ENCODE data around the gene RALGAPA1. TPM values are rescaled to one million over a fixed set of nuclear protein-coding genes. Genes with fewer than 3 reads are reported as not detected.

RALGAPA1 gene
- total and polyA plus RNA-seq, 9 of the 15 experiments (the other 6 are each of a cell fraction or from before 2014, with no cell fraction given): 2.5 to 16.3 (median 6.2) TPM

DNA sequence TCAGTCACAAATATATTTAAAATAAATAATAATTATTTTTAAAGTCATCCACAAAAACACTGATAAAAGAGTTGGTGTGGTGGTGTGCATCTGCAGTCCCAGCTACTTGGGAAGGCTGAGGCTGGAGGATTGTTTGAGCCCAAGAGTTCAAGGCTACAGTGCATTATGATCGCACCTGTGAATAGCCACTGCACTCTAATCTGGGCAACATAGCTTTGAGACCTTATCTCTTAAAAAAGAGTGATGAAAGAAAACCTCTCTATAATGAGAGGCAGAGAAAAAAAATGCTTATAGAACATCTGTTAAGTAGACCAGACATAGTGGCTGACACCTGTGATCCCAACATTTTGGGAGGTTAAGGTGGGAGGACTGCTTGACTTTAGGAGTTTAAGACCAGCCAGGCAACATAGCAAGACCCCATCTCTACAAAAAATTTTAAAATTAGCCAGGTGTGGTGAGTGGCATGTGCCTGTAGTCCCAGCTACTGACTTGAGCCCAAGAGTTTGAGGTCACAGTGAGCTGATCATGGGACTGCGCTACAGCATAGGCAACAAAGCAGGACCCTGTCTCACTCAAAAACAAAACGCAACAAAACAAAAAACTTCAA is 50.5 kb downstream of the RALGAPA1 start:
- ATAC-seq (no peak), DNase-seq (ENCODE audit: extremely low read depth in 1 of 4, low spot score in 3 of 4) (no peak), FAIRE-seq (no peak)
- Histone ChIP-seq H3K79me2 (ENCODE audit: control insufficient read depth, insufficient read depth, low read length) (no peaks in the 10 kb centered on the region), H4K20me1 (replicated peaks; ENCODE audit: control insufficient read depth, insufficient read depth, low read length) (no peaks in the 10 kb centered on the region), H3K4me3 (no peak overlapping the region), H2AFZ (ENCODE audit: low read depth, low read length) (no peak overlapping the region), H3K36me3 (ENCODE audit: control insufficient read depth, insufficient read depth, low read length) (no peaks in the 10 kb centered on the region), H3K9me1 (ENCODE audit: control insufficient read depth, insufficient read depth, low read length) (no peaks in the 10 kb centered on the region), H3K4me1 (replicated peaks in 1 of 2; ENCODE audit: control insufficient read depth in 2 of 2, insufficient read depth in 2 of 2, low read length in 2 of 2) (no peaks in the 10 kb centered on the region), H3K27ac (ENCODE audit: extremely low read depth, low read depth, low read length) (no peak overlapping the region), H3K4me2 (ENCODE audit: insufficient read depth, low read length) (no peak overlapping the region), H3K27me3 (ENCODE audit: control insufficient read depth in 2 of 2, insufficient read depth in 2 of 2, low read length in 2 of 2) (no peaks in the 10 kb centered on the region), H3K9ac (ENCODE audit: insufficient read depth in 1 of 2, low read depth in 2 of 2, low read length in 2 of 2) (no peak overlapping the region), H3K9me3 (replicated peaks; ENCODE audit: control insufficient read depth, insufficient read depth, low read depth, low read length) (no peaks in the 10 kb centered on the region)
- POLR2A ChIA-PET: no interaction called here
- BruUV-seq (replicated peaks): no TSS peak
- TF ChIP-seq, protein P1, sequence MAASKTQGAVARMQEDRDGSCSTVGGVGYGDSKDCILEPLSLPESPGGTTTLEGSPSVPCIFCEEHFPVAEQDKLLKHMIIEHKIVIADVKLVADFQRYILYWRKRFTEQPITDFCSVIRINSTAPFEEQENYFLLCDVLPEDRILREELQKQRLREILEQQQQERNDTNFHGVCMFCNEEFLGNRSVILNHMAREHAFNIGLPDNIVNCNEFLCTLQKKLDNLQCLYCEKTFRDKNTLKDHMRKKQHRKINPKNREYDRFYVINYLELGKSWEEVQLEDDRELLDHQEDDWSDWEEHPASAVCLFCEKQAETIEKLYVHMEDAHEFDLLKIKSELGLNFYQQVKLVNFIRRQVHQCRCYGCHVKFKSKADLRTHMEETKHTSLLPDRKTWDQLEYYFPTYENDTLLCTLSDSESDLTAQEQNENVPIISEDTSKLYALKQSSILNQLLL (CRISPR knock-in tag; IDR thresholded peaks at IDR 0.05; ENCODE audit: borderline replicate concordance): no peak
- no peak for TF ChIP-seq NR2C1 (IDR thresholded peaks at IDR 0.05)
- TF ChIP-seq NR2C1 (tag; IDR thresholded peaks at IDR 0.05): no peak
- in situ Hi-C loops (cut with MboI): no loop called here
- intact Hi-C loops (cut with micrococcal nuclease): no loop called here
- CTCF ChIA-PET (ENCODE audit: low intra/inter-chr PET ratio): no interaction called here
- 73% methylated on average over 3 of the region's 3 CpGs for WGBS (ENCODE audit: insufficient coverage, low coverage, missing lambda C conversion rate)

DNA sequence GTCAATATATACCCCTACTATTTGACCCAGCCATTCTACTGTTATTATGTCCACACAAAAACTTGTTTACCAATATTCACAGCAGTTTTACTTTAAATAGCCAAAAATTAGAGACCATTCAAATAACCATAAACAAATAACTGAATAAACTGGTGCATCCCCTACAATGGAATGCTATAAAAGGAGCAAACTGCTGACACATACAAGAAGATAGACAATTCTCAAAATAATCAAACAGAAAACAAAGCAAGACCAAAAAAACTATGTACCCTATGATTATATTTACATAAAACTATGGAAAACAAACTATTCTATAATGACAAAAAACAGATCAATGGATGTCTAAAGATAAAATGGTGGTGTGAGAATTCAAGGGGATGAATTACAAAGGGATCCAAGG is 54.4 kb downstream of the RALGAPA1 start:
- Histone ChIP-seq H3K9me3 (replicated peaks; ENCODE audit: control insufficient read depth, insufficient read depth, low read depth, low read length) (no peaks in the 10 kb centered on the region), H4K20me1 (replicated peaks; ENCODE audit: control insufficient read depth, insufficient read depth, low read length) (no peaks in the 10 kb centered on the region), H3K9me1 (ENCODE audit: control insufficient read depth, insufficient read depth, low read length) (no peaks in the 10 kb centered on the region), H3K36me3 (ENCODE audit: control insufficient read depth, insufficient read depth, low read length) (no peaks in the 10 kb centered on the region; the same call in 2 of the 3 replicates), H3K27ac (ENCODE audit: extremely low read depth, low read depth, low read length) (no peak overlapping the region), H3K79me2 (ENCODE audit: control insufficient read depth, insufficient read depth, low read length) (no peaks in the 10 kb centered on the region), H3K4me3 (no peak overlapping the region), H3K9ac (ENCODE audit: insufficient read depth in 1 of 2, low read depth in 2 of 2, low read length in 2 of 2) (no peak overlapping the region), H2AFZ (ENCODE audit: low read depth, low read length) (no peak overlapping the region), H3K4me2 (ENCODE audit: insufficient read depth, low read length) (no peak overlapping the region), H3K27me3 (ENCODE audit: control insufficient read depth in 2 of 2, insufficient read depth in 2 of 2, low read length in 2 of 2) (no peaks in the 10 kb centered on the region), H3K4me1 (replicated peaks in 1 of 2; ENCODE audit: control insufficient read depth in 2 of 2, insufficient read depth in 2 of 2, low read length in 2 of 2) (no peaks in the 10 kb centered on the region)
- in situ Hi-C loops (cut with MboI): no loop called here
- CTCF ChIA-PET (ENCODE audit: low intra/inter-chr PET ratio): no interaction called here
- ATAC-seq (no peak), DNase-seq (ENCODE audit: extremely low read depth in 1 of 4, low spot score in 3 of 4) (no peak), FAIRE-seq (no peak)
- POLR2A ChIA-PET: no interaction called here
- BruUV-seq (replicated peaks): no TSS peak
- intact Hi-C loops (cut with micrococcal nuclease): no loop called here

Measured in K562 (cell line).